Activated T-helper 17 cell treated with anti-CD3 and anti-CD28 coated beads, Interleukin-2, amount 50 U/mL, for 72 hours (primary cell): ENCODE measurements around the gene RAB39A. TPM values are rescaled to one million over a fixed set of nuclear protein-coding genes. Genes with fewer than 3 reads are reported as not detected.
"Not testable (repeated sequence)": the region's sequence is repeated elsewhere in the genome, so short reads cannot be mapped to it uniquely, and the experiment has no call there.

Experiments used
- ATAC-seq: fragments of 150-1000 bp; cut with Tn5 transposase; replicated peaks from 2 replicates; pipeline ENCODE4 v1.10.0; 2021; ENCODE audit warnings: mild to moderate bottlenecking, moderate library complexity
- H3K27ac Mint-ChIP-seq: one replicate; pipeline ENCODE4 v1.8.0; 2022; ENCODE audit warnings: mixed read lengths
- H3K27me3 Mint-ChIP-seq: one replicate; pipeline ENCODE4 v1.8.0; 2022; ENCODE audit warnings: mixed read lengths
- H3K36me3 Mint-ChIP-seq: one replicate; pipeline ENCODE4 v1.8.0; 2022; ENCODE audit warnings: low read depth, mild to moderate bottlenecking, mixed read lengths
- H3K4me1 Mint-ChIP-seq: one replicate; pipeline ENCODE4 v1.8.0; 2022; ENCODE audit warnings: mixed read lengths
- H3K4me3 Mint-ChIP-seq: one replicate; pipeline ENCODE4 v1.8.0; 2022; ENCODE audit warnings: mild to moderate bottlenecking, mixed read lengths
- H3K9me3 Mint-ChIP-seq: one replicate; pipeline ENCODE4 v1.8.0; 2022; ENCODE audit warnings: mixed read lengths
- total RNA-seq, 2 donors: library from RNA; stranded (reverse); gene quantifications; one replicate each; pipeline ENCODE4 v1.2.3, GENCODE V29; 2022

Gene RAB39A
- total RNA-seq, 2 donors from 2014 or later: 2.5 to 3.1 TPM

- ATAC-seq: no peak
- peaks cover 4% of the 10 kb centered on the region for H3K4me1 Mint-ChIP-seq
- H3K4me3 Mint-ChIP-seq: no peak overlapping the region
- H3K27me3 Mint-ChIP-seq: peaks cover 19% of the 10 kb centered on the region
- H3K27ac Mint-ChIP-seq: no peak overlapping the region
- peaks cover 5% of the 10 kb centered on the region for H3K36me3 Mint-ChIP-seq
- H3K9me3 Mint-ChIP-seq: peaks cover 3% of the 10 kb centered on the region
Observed at GRCh38 chr11:107931206-107931605, 3.0 kb downstream of the RAB39A start.

GRCh38 chr11:107947904-107948303 lies 19.7 kb downstream of the RAB39A start:
- no peaks in the 10 kb centered on the region for H3K36me3 Mint-ChIP-seq
- no peak for ATAC-seq
- H3K27me3 Mint-ChIP-seq: no peaks in the 10 kb centered on the region
- no peak overlapping the region for H3K4me3 Mint-ChIP-seq
- H3K4me1 Mint-ChIP-seq: no peaks in the 10 kb centered on the region
- no peak overlapping the region for H3K27ac Mint-ChIP-seq
- no peaks in the 10 kb centered on the region for H3K9me3 Mint-ChIP-seq

- not testable (repeated sequence) for H3K36me3 Mint-ChIP-seq, ATAC-seq, H3K9me3 Mint-ChIP-seq, H3K27ac Mint-ChIP-seq, H3K4me3 Mint-ChIP-seq, H3K27me3 Mint-ChIP-seq, H3K4me1 Mint-ChIP-seq
Observed at GRCh38 chr11:107948328-107948727, 20.1 kb downstream of the RAB39A start.

- no peak overlapping the region for H3K4me3 Mint-ChIP-seq
- peaks cover 2% of the 10 kb centered on the region for H3K27me3 Mint-ChIP-seq
- no peaks in the 10 kb centered on the region for H3K9me3 Mint-ChIP-seq
- no peak overlapping the region for H3K27ac Mint-ChIP-seq
- no peaks in the 10 kb centered on the region for H3K36me3 Mint-ChIP-seq
- ATAC-seq: no peak
- no peaks in the 10 kb centered on the region for H3K4me1 Mint-ChIP-seq
Observed at GRCh38 chr11:107951155-107951554, 22.9 kb downstream of the RAB39A start.

- Mint-ChIP-seq H3K36me3 (no peaks in the 10 kb centered on the region), H3K27ac (no peak overlapping the region), H3K9me3 (no peaks in the 10 kb centered on the region), H3K4me3 (no peak overlapping the region), H3K27me3 (peaks cover 14% of the 10 kb centered on the region), H3K4me1 (no peaks in the 10 kb centered on the region)
- no peak for ATAC-seq
Observed at GRCh38 chr11:107953446-107953845, 25.2 kb downstream of the RAB39A start.

GRCh38 chr11:107956543-107956942 lies 28.3 kb downstream of the RAB39A start:
- peaks cover 14% of the 10 kb centered on the region for H3K27me3 Mint-ChIP-seq
- no peak for ATAC-seq
- H3K9me3 Mint-ChIP-seq: no peaks in the 10 kb centered on the region
- H3K36me3 Mint-ChIP-seq: no peaks in the 10 kb centered on the region
- H3K4me3 Mint-ChIP-seq: no peak overlapping the region
- H3K4me1 Mint-ChIP-seq: no peaks in the 10 kb centered on the region
- H3K27ac Mint-ChIP-seq: no peak overlapping the region

GRCh38 chr11:107957109-107957588 lies 28.9 kb downstream of the RAB39A start:
- Mint-ChIP-seq H3K4me1 (no peaks in the 10 kb centered on the region), H3K9me3 (no peaks in the 10 kb centered on the region), H3K27me3 (peaks cover 14% of the 10 kb centered on the region), H3K27ac (no peak overlapping the region), H3K4me3 (no peak overlapping the region), H3K36me3 (no peaks in the 10 kb centered on the region)
- ATAC-seq: no peak

GRCh38 chr11:107961480-107961879 lies 33.2 kb downstream of the RAB39A start:
- Mint-ChIP-seq H3K9me3 (no peaks in the 10 kb centered on the region), H3K27me3 (peaks cover 11% of the 10 kb centered on the region), H3K4me1 (no peaks in the 10 kb centered on the region), H3K4me3 (no peak overlapping the region), H3K27ac (no peak overlapping the region), H3K36me3 (no peaks in the 10 kb centered on the region)
- ATAC-seq: no peak

GRCh38 chr11:107962181-107962580 lies 33.9 kb downstream of the RAB39A start:
- Mint-ChIP-seq H3K9me3 (no peaks in the 10 kb centered on the region), H3K4me3 (no peak overlapping the region), H3K4me1 (no peaks in the 10 kb centered on the region), H3K36me3 (no peaks in the 10 kb centered on the region), H3K27ac (no peak overlapping the region), H3K27me3 (peaks cover 4% of the 10 kb centered on the region)
- no peak for ATAC-seq

GRCh38 chr11:107963091-107963490 lies 34.8 kb downstream of the RAB39A start:
- no peak for ATAC-seq
- Mint-ChIP-seq H3K36me3 (no peaks in the 10 kb centered on the region), H3K9me3 (no peaks in the 10 kb centered on the region), H3K27ac (no peak overlapping the region), H3K27me3 (peaks cover 4% of the 10 kb centered on the region), H3K4me1 (no peaks in the 10 kb centered on the region), H3K4me3 (no peak overlapping the region)

GRCh38 chr11:107969219-107969618 lies 41.0 kb downstream of the RAB39A start:
- ATAC-seq: no peak
- Mint-ChIP-seq H3K27ac (no peak overlapping the region), H3K27me3 (peaks cover 7% of the 10 kb centered on the region), H3K4me1 (no peaks in the 10 kb centered on the region), H3K4me3 (no peak overlapping the region), H3K9me3 (no peaks in the 10 kb centered on the region), H3K36me3 (no peaks in the 10 kb centered on the region)

- H3K27ac Mint-ChIP-seq: no peak overlapping the region
- no peaks in the 10 kb centered on the region for H3K4me1 Mint-ChIP-seq
- ATAC-seq: no peak
- H3K27me3 Mint-ChIP-seq: peaks cover 7% of the 10 kb centered on the region
- no peaks in the 10 kb centered on the region for H3K9me3 Mint-ChIP-seq
- no peaks in the 10 kb centered on the region for H3K36me3 Mint-ChIP-seq
- no peak overlapping the region for H3K4me3 Mint-ChIP-seq
Observed at GRCh38 chr11:107970049-107970448, 41.8 kb downstream of the RAB39A start.

GRCh38 chr11:107973641-107974040 lies 45.4 kb downstream of the RAB39A start:
- Mint-ChIP-seq H3K9me3 (no peaks in the 10 kb centered on the region), H3K36me3 (no peaks in the 10 kb centered on the region), H3K27ac (no peak overlapping the region), H3K4me1 (no peaks in the 10 kb centered on the region), H3K27me3 (peaks cover 3% of the 10 kb centered on the region), H3K4me3 (no peak overlapping the region)
- ATAC-seq: no peak

- H3K9me3 Mint-ChIP-seq: no peaks in the 10 kb centered on the region
- no peaks in the 10 kb centered on the region for H3K4me1 Mint-ChIP-seq
- H3K36me3 Mint-ChIP-seq: no peaks in the 10 kb centered on the region
- no peak for ATAC-seq
- H3K27me3 Mint-ChIP-seq: peaks cover 6% of the 10 kb centered on the region
- H3K27ac Mint-ChIP-seq: no peak overlapping the region
- H3K4me3 Mint-ChIP-seq: no peak overlapping the region
Observed at GRCh38 chr11:107988397-107989158, 60.3 kb downstream of the RAB39A start.

- H3K9me3 Mint-ChIP-seq: no peaks in the 10 kb centered on the region
- no peak overlapping the region for H3K27ac Mint-ChIP-seq
- no peaks in the 10 kb centered on the region for H3K4me1 Mint-ChIP-seq
- ATAC-seq: no peak
- H3K27me3 Mint-ChIP-seq: peaks cover 18% of the 10 kb centered on the region
- H3K4me3 Mint-ChIP-seq: no peak overlapping the region
- no peaks in the 10 kb centered on the region for H3K36me3 Mint-ChIP-seq
Observed at GRCh38 chr11:107991868-107992414, 63.7 kb downstream of the RAB39A start.
